ENCODE measurements around the gene BTN2A1. TPM values are rescaled to one million over a fixed set of nuclear protein-coding genes. Genes with fewer than 3 reads are reported as not detected.

The BTN2A1 gene
- total RNA-seq, 1 donor from 2014 or later: 29.2 TPM

Other genes with a start within 250 kb of the BTN2A1 start
- gene BTN3A2, start 92.8 kb upstream of the BTN2A1 start, total RNA-seq: 19.2 to 21.5 TPM (median 21.3 TPM) in 3 replicates
- gene BTN2A2, start 74.8 kb upstream of the BTN2A1 start, total RNA-seq: 37.9 to 39.0 TPM (median 38.4 TPM) in 3 replicates
- 37.2 to 39.8 TPM (median 39.0 TPM) in 3 replicates for gene BTN3A1, start 55.7 kb upstream of the BTN2A1 start, total RNA-seq
- gene BTN3A3, start 17.5 kb upstream of the BTN2A1 start, total RNA-seq: 15.4 to 17.2 TPM (median 16.3 TPM) in 3 replicates
- 0.09 to 0.11 TPM in 2 of 3 replicates, not detected in the other for gene BTN1A1, start 42.3 kb downstream of the BTN2A1 start, total RNA-seq
- gene HMGN4, start 80.4 kb downstream of the BTN2A1 start, total RNA-seq: 49.4 to 60.5 TPM (median 54.1 TPM) in 3 replicates
- gene ABT1, start 139.0 kb downstream of the BTN2A1 start, total RNA-seq: 21.8 to 22.6 TPM (median 21.9 TPM) in 3 replicates
- gene ZNF322, start 201.8 kb downstream of the BTN2A1 start, total RNA-seq: 37.1 to 42.5 TPM (median 40.9 TPM) in 3 replicates

All from mesothelial cell of epicardium (in vitro differentiated cells).